Fibroblast of lung (primary cell): ENCODE results near the gene PIK3R2. TPM values are rescaled to one million over a fixed set of nuclear protein-coding genes. Genes with fewer than 3 reads are reported as not detected.
A peak's percentile ranks its signal among the peaks of the same experiment; 100 is the strongest.

Experiments
- DNase-seq, 2 donors: peaks; one replicate each; pipeline versions ENCODE4 v3.0.0 to v3.0.0-alpha.2; 2010; ENCODE audit warnings: low read depth in 2 of 2
- H2AFZ ChIP-seq: 2 replicates; pipeline ENCODE4 v1.5.1; 2012; ENCODE audit warnings: low read length, control low read depth, inconsistent platforms
- H3K27ac ChIP-seq: 2 replicates; pipeline ENCODE4 v1.5.1; 2011; ENCODE audit warnings: low read length, control low read depth; ENCODE audit not compliant: insufficient read depth
- H3K27me3 ChIP-seq: 2 replicates; pipeline ENCODE4 v1.5.1; 2011; ENCODE audit warnings: mild to moderate bottlenecking, low read length; ENCODE audit not compliant: control insufficient read depth, insufficient read depth
- H3K36me3 ChIP-seq: 2 replicates; pipeline ENCODE4 v1.5.1; 2011; ENCODE audit warnings: low read length; ENCODE audit not compliant: control insufficient read depth, insufficient read depth
- H3K4me1 ChIP-seq: 2 replicates; pipeline ENCODE4 v1.5.1; 2011; ENCODE audit warnings: low read length; ENCODE audit not compliant: control insufficient read depth, insufficient read depth; ENCODE audit errors: extremely low read depth
- H3K4me2 ChIP-seq: 2 replicates; pipeline ENCODE4 v1.5.1; 2011; ENCODE audit warnings: low read length, control low read depth; ENCODE audit not compliant: insufficient read depth; ENCODE audit errors: extremely low read depth
- H3K4me3 ChIP-seq, 4 experiments: fragments of 200-600 bp in 1 of 4; sonication (generic) in 1 of 4; replicated peaks in 1 of 4; 2 replicates each; pipeline ENCODE4 v1.5.1; 2011 to 2016; ENCODE audit warnings: low read length in 4 of 4, low read depth in 3 of 4, mild to moderate bottlenecking in 3 of 4, control low read depth in 2 of 4, inconsistent platforms in 1 of 4, mixed read lengths in 1 of 4; ENCODE audit not compliant: insufficient read depth in 1 of 4; ENCODE audit errors: control extremely low read depth in 1 of 4
- H3K79me2 ChIP-seq: 2 replicates; pipeline ENCODE4 v1.5.1; 2012; ENCODE audit warnings: mild to moderate bottlenecking, low read length, inconsistent platforms; ENCODE audit not compliant: control insufficient read depth, insufficient read depth
- H3K9ac ChIP-seq: 2 replicates; pipeline ENCODE4 v1.5.1; 2011; ENCODE audit warnings: mild to moderate bottlenecking, low read length, control low read depth; ENCODE audit not compliant: insufficient read depth
- H3K9me3 ChIP-seq: 2 replicates; pipeline ENCODE4 v1.5.1; 2012; ENCODE audit warnings: low read depth, low read length; ENCODE audit not compliant: control insufficient read depth, insufficient read depth
- H4K20me1 ChIP-seq: 2 replicates; pipeline ENCODE4 v1.5.1; 2011; ENCODE audit warnings: low read length; ENCODE audit not compliant: control insufficient read depth, insufficient read depth; ENCODE audit errors: extremely low read depth
- EZH2 ChIP-seq: IDR thresholded peaks from 2 replicates; pipeline ENCODE4 v1.5.1; 2012; ENCODE audit warnings: low read length, control low read depth, mild to moderate bottlenecking; ENCODE audit errors: missing control alignments
- polyA plus RNA-seq, 2 donors: library from polyadenylated mRNA; depleted of rRNA in 1 of 2; stranded (reverse) in 1 of 2; unstranded in 1 of 2; fragments of >200 nt; gene quantifications; 2 replicates each; pipeline ENCODE4 v1.2.1, GENCODE V29; 2011 to 2012; ENCODE audit warnings: missing spikeins in 1 of 2
- total RNA-seq: library from RNA; depleted of rRNA; stranded (reverse); fragments of >200 nt; gene quantifications from 2 replicates; pipeline ENCODE4 v1.2.1, GENCODE V29; 2014
- TF ChIP-seq, protein P1 (sequence below), 2 donors: IDR thresholded peaks in 1 of 2; conservative IDR thresholded peaks in 1 of 2; 1 replicate in 1 of 2; 2 replicates in 1 of 2; pipeline ENCODE4 v1.5.1; 2011 to 2012; ENCODE audit warnings: low read length in 2 of 2, control low read depth in 1 of 2, inconsistent platforms in 1 of 2, low read depth in 1 of 2, mild to moderate bottlenecking in 1 of 2

The PIK3R2 gene
- total and polyA plus RNA-seq, 2 donors (not counting 1 experiment from before 2014, with no cell fraction given), result 10.1 to 18.4 TPM

DNA sequence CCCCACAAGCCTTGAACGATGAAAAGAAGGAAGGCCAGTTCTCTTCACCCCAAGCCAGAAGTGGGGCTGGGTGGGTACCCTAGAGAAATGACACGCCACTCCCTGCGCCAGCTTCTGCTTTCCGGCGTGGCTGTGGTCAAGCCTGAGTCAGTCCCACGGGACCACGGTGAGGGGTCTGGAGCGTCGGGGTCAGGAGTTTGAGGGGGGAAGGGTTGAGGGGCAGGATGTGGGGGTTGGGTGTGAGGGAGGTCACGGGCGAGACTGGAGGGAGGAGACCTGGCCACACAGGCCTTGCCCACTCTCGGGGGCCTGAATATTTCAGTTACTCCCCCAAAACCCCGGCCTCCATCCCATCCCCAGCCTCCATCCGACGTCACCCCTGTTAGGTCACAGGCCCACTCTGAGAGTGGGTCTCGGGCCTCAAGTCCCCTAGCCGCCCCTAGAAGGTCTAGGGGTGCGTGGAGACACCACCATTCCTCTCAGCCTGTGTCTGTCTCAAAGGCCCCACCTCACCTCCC, 20.1 kb downstream of the PIK3R2 start:
- H3K9me3 ChIP-seq, result no peaks in the 10 kb centered on the region
- H3K9ac ChIP-seq, result peak overlapping the region; percentile 1
- H3K4me1 ChIP-seq, result peaks cover 4% of the 10 kb centered on the region
- H3K27ac ChIP-seq, result no peak overlapping the region
- H3K27me3 ChIP-seq, result no peaks in the 10 kb centered on the region
- no peaks in the 10 kb centered on the region for H3K79me2 ChIP-seq
- peak overlapping the region in 1 of 4 experiments; percentile 75 for H3K4me3 ChIP-seq
- H2AFZ ChIP-seq, result peak overlapping the region; percentile 5
- peaks cover 5% of the 10 kb centered on the region for H3K36me3 ChIP-seq
- no peak for DNase-seq
- H3K4me2 ChIP-seq, result peak overlapping the region; percentile 18
- H4K20me1 ChIP-seq, result no peaks in the 10 kb centered on the region
- no peak for TF ChIP-seq EZH2
- TF ChIP-seq, protein P1, sequence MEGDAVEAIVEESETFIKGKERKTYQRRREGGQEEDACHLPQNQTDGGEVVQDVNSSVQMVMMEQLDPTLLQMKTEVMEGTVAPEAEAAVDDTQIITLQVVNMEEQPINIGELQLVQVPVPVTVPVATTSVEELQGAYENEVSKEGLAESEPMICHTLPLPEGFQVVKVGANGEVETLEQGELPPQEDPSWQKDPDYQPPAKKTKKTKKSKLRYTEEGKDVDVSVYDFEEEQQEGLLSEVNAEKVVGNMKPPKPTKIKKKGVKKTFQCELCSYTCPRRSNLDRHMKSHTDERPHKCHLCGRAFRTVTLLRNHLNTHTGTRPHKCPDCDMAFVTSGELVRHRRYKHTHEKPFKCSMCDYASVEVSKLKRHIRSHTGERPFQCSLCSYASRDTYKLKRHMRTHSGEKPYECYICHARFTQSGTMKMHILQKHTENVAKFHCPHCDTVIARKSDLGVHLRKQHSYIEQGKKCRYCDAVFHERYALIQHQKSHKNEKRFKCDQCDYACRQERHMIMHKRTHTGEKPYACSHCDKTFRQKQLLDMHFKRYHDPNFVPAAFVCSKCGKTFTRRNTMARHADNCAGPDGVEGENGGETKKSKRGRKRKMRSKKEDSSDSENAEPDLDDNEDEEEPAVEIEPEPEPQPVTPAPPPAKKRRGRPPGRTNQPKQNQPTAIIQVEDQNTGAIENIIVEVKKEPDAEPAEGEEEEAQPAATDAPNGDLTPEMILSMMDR (conservative IDR thresholded peaks at IDR 0.05 in 1 of 2, IDR thresholded peaks at IDR 0.05 in 1 of 2; ENCODE audit: low read depth in 1 of 2, low read length in 2 of 2), result no peak

DNA sequence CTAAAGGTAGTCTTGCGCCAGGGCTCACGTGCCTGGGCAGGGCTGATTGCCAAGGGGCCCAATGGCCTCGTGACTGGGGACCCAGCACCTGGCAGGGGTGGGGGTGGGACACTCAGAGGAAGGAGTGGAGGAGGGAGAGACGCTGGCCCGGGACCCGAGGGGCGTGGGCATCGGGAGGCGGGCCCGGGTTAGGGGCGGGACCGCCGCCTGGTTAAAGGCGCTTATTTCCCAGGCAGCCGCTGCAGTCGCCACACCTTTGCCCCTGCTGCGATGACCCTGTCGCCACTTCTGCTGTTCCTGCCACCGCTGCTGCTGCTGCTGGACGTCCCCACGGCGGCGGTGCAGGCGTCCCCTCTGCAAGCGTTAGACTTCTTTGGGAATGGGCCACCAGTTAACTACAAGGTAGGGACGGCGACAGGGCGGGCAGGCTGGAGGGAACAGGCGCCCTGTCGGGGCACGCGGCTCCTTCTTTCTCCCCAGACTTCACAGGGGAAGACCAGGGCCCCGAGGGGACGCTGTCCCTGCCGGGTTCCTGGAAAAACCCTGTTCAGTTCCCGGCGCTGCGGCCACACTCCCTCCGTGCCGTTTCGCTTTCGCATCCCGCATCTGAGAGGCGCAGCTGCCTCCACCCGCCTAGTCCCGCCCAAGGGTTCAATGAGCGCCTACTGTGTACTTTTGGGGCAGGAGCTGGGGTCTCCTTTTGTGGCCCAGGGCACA, 20.8 kb downstream of the PIK3R2 start, which contains the start of gene IFI30:
IFI30 (plus strand) TSS at position 242 of the 717 bp plus-strand sequence; CDS start at position 271, 29 bp downstream.
- no peak for DNase-seq
- Histone ChIP-seq H3K9me3 (no peaks in the 10 kb centered on the region), H2AFZ (peak within 1 kb of the TSS; percentile 5), H3K79me2 (no peaks in the 10 kb centered on the region), H3K4me3 (peak within 1 kb of the TSS; percentile 46 to 75 (median 64)), H4K20me1 (no peaks in the 10 kb centered on the region), H3K27me3 (no peaks in the 10 kb centered on the region), H3K9ac (peak within 1 kb of the TSS; percentile 66), H3K36me3 (peaks cover 3% of the 10 kb centered on the region), H3K4me2 (peak within 1 kb of the TSS; percentile 18), H3K4me1 (peaks cover 4% of the 10 kb centered on the region), H3K27ac (no peak within 1 kb of the TSS)
- TF ChIP-seq, protein P1 (conservative IDR thresholded peaks at IDR 0.05 in 1 of 2, IDR thresholded peaks at IDR 0.05 in 1 of 2; ENCODE audit: low read depth in 1 of 2, low read length in 2 of 2), result no peak
- no peak for TF ChIP-seq EZH2

DNA sequence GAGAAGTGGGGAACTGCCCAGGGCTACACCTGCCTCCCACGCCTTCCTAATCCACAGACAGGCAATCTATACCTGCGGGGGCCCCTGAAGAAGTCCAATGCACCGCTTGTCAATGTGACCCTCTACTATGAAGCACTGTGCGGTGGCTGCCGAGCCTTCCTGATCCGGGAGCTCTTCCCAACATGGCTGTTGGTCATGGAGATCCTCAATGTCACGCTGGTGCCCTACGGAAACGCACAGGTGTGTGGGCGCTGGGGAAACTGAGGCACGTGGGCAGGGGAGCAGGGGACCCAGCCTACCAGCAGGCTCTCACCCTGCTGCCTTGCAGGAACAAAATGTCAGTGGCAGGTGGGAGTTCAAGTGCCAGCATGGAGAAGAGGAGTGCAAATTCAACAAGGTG, 22.0 kb downstream of the PIK3R2 start:
- no peak for DNase-seq
- H3K4me1 ChIP-seq, result peaks cover 4% of the 10 kb centered on the region
- H3K79me2 ChIP-seq, result no peaks in the 10 kb centered on the region
- H3K27me3 ChIP-seq, result no peaks in the 10 kb centered on the region
- TF ChIP-seq, protein P1 (conservative IDR thresholded peaks at IDR 0.05 in 1 of 2, IDR thresholded peaks at IDR 0.05 in 1 of 2; ENCODE audit: low read depth in 1 of 2, low read length in 2 of 2), result no peak
- TF ChIP-seq EZH2, result no peak
- no peaks in the 10 kb centered on the region for H4K20me1 ChIP-seq
- H3K27ac ChIP-seq, result no peak overlapping the region
- no peaks in the 10 kb centered on the region for H3K36me3 ChIP-seq
- H3K9ac ChIP-seq, result no peak overlapping the region
- no peak overlapping the region for H3K4me2 ChIP-seq
- no peak overlapping the region for H3K4me3 ChIP-seq
- no peaks in the 10 kb centered on the region for H3K9me3 ChIP-seq
- H2AFZ ChIP-seq, result no peak overlapping the region
